NT2/D1 (cell line): Measurements from ENCODE around the gene ZNF511.

ENCODE experiments used
- SUZ12 ChIP-seq: IDR thresholded peaks from 2 replicates; pipeline ENCODE4 v1.6.1; 2011; ENCODE audit not compliant: insufficient read length, insufficient read depth; ENCODE audit errors: extremely low read depth
- YY1 ChIP-seq: IDR thresholded peaks from 2 replicates; pipeline ENCODE4 v1.6.1; 2011; ENCODE audit not compliant: insufficient read length, insufficient read depth
- ZNF274 ChIP-seq: IDR thresholded peaks from 2 replicates; pipeline ENCODE4 v1.6.1; 2011; ENCODE audit warnings: mild to moderate bottlenecking, low read depth, low read length

DNA sequence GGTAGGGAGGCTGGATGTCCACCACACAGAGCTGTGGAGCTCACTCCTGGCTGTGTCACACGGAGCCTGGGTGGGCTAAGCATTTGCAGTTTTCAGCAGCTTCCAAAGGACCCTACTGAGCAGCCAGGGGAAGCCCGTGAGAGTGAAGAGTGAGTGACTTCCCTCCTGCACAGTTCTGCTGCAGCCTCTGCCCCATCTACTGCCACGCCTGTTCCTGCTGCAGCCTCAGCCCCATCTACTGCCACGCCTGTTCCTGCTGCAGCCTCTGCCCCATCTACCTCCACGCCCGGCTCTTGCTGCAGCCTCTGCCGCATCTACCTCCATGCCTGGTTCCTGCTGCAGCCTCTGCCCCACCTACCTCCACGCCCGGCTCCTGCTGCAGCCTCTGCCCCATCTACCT is 44.3 kb upstream of the ZNF511 start:
- no peak for TF ChIP-seq ZNF274
- no peak for TF ChIP-seq SUZ12
- no peak for TF ChIP-seq YY1
